Natural killer cell (primary cell): ENCODE data around the gene IFITM1. TPM values are rescaled to one million over a fixed set of nuclear protein-coding genes. Genes with fewer than 3 reads are reported as not detected.

Experiments used
- ATAC-seq, 3 donors: fragments of 150-1000 bp in 2 of 3; fragments of 200-7000 bp in 1 of 3; cut with Tn5 transposase; 1 replicate in 1 of 3; 2 replicates in 2 of 3; pipeline ENCODE4 v1.10.0; 2021; ENCODE audit warnings: mild to moderate bottlenecking in 2 of 3, moderate library complexity in 2 of 3
- DNase-seq, 2 donors: peaks; one replicate each; pipeline versions ENCODE4 v3.0.0 to v3.0.0-alpha.2; 2013 to 2021; ENCODE audit warnings: mixed read lengths in 1 of 2
- H3K27ac ChIP-seq: one replicate; pipeline ENCODE4 v1.5.1; 2013; ENCODE audit warnings: mild to moderate bottlenecking, low read length
- H3K27me3 ChIP-seq: one replicate; pipeline ENCODE4 v1.6.1; 2013; ENCODE audit warnings: low read length; ENCODE audit not compliant: control insufficient read depth, insufficient read depth
- H3K36me3 ChIP-seq: one replicate; pipeline ENCODE4 v1.6.1; 2013; ENCODE audit warnings: low read length; ENCODE audit not compliant: control insufficient read depth, insufficient read depth
- H3K4me1 ChIP-seq: one replicate; pipeline ENCODE4 v1.6.1; 2013; ENCODE audit warnings: low read length; ENCODE audit not compliant: control insufficient read depth, insufficient read depth
- H3K4me3 ChIP-seq: one replicate; pipeline ENCODE4 v1.5.1; 2013; ENCODE audit warnings: low read length
- H3K9me3 ChIP-seq: one replicate; pipeline ENCODE4 v1.6.1; 2013; ENCODE audit warnings: low read length; ENCODE audit not compliant: control insufficient read depth, insufficient read depth
- H3K27ac Mint-ChIP-seq, 2 donors: one replicate each; pipeline ENCODE4 v1.8.0; 2022; ENCODE audit warnings: mild to moderate bottlenecking in 2 of 2, mixed read lengths in 2 of 2, moderate library complexity in 1 of 2
- H3K27me3 Mint-ChIP-seq, 2 donors: one replicate each; pipeline ENCODE4 v1.8.0; 2022; ENCODE audit warnings: low read depth in 2 of 2, mixed read lengths in 2 of 2
- H3K36me3 Mint-ChIP-seq: one replicate; pipeline ENCODE4 v1.8.0; 2022; ENCODE audit warnings: mixed read lengths
- H3K4me1 Mint-ChIP-seq, 2 donors: one replicate each; pipeline ENCODE4 v1.8.0; 2022; ENCODE audit warnings: mixed read lengths in 2 of 2
- H3K4me3 Mint-ChIP-seq: one replicate; pipeline ENCODE4 v1.8.0; 2022; ENCODE audit warnings: mild to moderate bottlenecking, moderate library complexity, mixed read lengths
- H3K9me3 Mint-ChIP-seq, 2 donors: one replicate each; pipeline ENCODE4 v1.8.0; 2022; ENCODE audit warnings: mixed read lengths in 2 of 2
- CTCF ChIP-seq: fragments of 200-600 bp; IDR thresholded peaks from one replicate; pipeline ENCODE4 v1.8.0; 2022; ENCODE audit warnings: antibody characterized with exemption
- WGBS: methylation state at CpG from one replicate; pipeline ENCODE4 v1.1.7; 2013; ENCODE audit warnings: missing lambda C conversion rate; ENCODE audit not compliant: insufficient coverage; 5-methylcytosine and 5-hydroxymethylcytosine counted together
- intact Hi-C: fragments of 100-400 bp; cut with micrococcal nuclease; formaldehyde crosslinking; loops from one replicate; pipeline ENCODE4 v1.14.2; 2022
- total RNA-seq, 4 donors: library from RNA; stranded (reverse); fragments of 120-200 nt in 1 of 4; gene quantifications; one replicate each; pipeline versions ENCODE4 v1.2.3 to v1.2.4, GENCODE V29; 2013 to 2022

IFITM1 gene
- total RNA-seq, 3 donors from 2014 or later (not counting 1 experiment from before 2014, with no cell fraction given): 540 to 809 (median 710) TPM

DNA sequence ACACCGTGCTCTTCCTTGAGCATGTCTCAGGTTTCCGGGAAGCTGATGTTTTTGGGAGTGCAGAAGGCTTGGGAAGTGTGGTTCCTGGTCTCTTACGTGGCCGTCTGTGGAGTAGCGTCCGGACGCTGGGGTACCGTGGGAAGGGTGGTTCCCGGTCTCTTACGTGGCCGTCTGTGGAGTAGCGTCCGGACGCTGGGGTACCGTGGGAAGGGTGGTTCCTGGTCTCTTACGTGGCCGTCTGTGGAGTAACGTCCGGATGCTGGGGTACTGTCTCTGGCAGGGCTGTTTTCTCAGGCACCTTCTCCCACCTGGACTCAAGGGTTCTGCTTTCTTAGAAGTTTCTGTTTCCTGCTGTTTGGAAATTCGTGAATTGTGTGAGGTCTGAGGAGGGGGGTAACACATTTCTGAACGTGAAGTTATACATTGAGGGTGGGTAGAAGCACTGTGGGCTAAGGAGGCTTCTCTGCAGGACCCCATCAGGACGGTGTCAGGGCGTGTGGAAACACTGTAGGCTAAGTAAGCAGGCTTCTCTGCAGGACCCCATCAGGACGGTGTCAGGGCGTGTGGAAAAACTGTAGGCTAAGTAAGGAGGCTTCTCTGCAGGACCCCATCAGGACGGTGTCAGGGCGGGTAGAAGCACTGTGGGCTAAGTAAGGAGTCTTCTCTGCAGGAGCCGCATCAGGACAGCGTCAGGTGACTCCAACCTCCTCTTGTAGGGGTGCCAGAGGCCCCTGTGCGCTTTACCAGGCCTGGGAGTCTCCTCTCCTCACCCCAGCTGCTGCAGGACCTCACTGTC, 12.2 kb downstream of the IFITM1 start:
- no peak overlapping the region for H3K4me3 ChIP-seq

GRCh38 chr11:326592-326841, 12.7 kb downstream of the IFITM1 start:
- peaks cover 68% of the 10 kb centered on the region for H3K4me1 ChIP-seq
- no peaks in the 10 kb centered on the region for H3K9me3 ChIP-seq
- H3K27ac ChIP-seq: peak overlapping the region; percentile 89
- Mint-ChIP-seq H3K36me3 (no peaks in the 10 kb centered on the region), H3K4me1 (peaks cover 52 to 64% of the 10 kb centered on the region in 2 donors), H3K4me3 (peak overlapping the region; percentile 59), H3K27ac (peak overlapping the region; percentile 78 to 94), H3K27me3 (no peaks in the 10 kb centered on the region), H3K9me3 (no peaks in the 10 kb centered on the region)
- ATAC-seq (peak in 1 of 3 donors; percentile 1), DNase-seq (no peak)
- H3K4me3 ChIP-seq: peak overlapping the region; percentile 6
- H3K36me3 ChIP-seq: no peaks in the 10 kb centered on the region
- no peak for TF ChIP-seq CTCF
- 42% methylated on average over 6 of the region's 6 CpGs for WGBS
- intact Hi-C loops: loop anchor here (2.0 kb wide), 1 partner anchor 14 kb away; no protein-coding TSS in a partner anchor
- H3K27me3 ChIP-seq: no peaks in the 10 kb centered on the region

More for the DNA sequence above, 12.2 kb downstream of the IFITM1 start:
- no peaks in the 10 kb centered on the region for H3K9me3 ChIP-seq
- H3K27me3 ChIP-seq: no peaks in the 10 kb centered on the region
- intact Hi-C loops: loop anchor here (2.0 kb wide), 1 partner anchor 13 kb away; no protein-coding TSS in a partner anchor
- H3K4me1 ChIP-seq: peaks cover 64% of the 10 kb centered on the region
- Mint-ChIP-seq H3K27me3 (no peaks in the 10 kb centered on the region), H3K27ac (peak overlapping the region; percentile 78 to 94), H3K36me3 (no peaks in the 10 kb centered on the region), H3K4me3 (peak overlapping the region; percentile 59), H3K9me3 (no peaks in the 10 kb centered on the region), H3K4me1 (peaks cover 48 to 61% of the 10 kb centered on the region in 2 donors)
- ATAC-seq (no peak), DNase-seq (peak in 1 of 2 donors; percentile 31)
- TF ChIP-seq CTCF: no peak
- 85% methylated on average over 30 of the region's 30 CpGs for WGBS
- H3K27ac ChIP-seq: peak overlapping the region; percentile 89
- H3K36me3 ChIP-seq: no peaks in the 10 kb centered on the region

DNA sequence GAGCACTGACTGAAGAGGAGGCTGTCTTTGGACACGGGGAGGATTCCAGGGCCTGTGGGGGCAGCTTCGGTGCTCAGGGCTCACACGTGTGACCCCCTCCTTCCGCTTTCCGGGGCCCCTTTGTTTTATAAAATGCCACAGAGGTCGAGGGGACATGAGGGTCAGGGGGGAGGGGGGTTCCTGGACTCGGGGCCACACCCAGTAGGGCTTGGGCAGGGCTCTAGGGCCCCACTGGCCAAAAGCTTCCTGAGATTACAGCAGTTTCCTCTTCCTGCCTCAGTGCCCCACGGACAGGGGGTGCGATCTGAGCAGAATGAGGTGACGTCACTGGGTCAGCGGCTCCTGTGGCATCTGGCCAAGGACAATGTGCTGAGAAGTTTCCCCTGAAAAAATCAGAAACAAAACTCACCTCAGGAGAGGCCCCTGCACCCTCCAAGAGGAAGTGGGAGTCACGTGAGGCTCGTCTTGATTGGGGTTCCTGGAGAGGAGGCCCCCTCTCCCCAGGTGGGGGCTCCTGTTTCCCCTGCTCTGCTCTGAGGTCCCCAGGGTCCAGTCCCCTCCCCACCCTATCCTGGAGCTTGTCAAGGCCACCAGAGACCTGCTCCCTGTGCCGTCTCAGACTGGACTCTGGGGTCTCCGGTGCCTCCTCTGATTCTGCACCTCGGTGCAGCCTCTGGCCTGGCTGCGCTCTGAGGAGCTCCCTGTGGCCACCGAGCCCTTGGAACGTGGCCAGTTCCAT, 13.2 kb downstream of the IFITM1 start:
- Histone ChIP-seq H3K27ac (peak overlapping the region; percentile 89), H3K27me3 (no peaks in the 10 kb centered on the region), H3K4me1 (peaks cover 73% of the 10 kb centered on the region), H3K36me3 (no peaks in the 10 kb centered on the region), H3K9me3 (no peaks in the 10 kb centered on the region), H3K4me3 (peak overlapping the region; percentile 6)
- 7% methylated on average over 19 of the region's 19 CpGs for WGBS
- Mint-ChIP-seq H3K27ac (peak overlapping the region; percentile 78 to 94), H3K4me3 (peak overlapping the region; percentile 67), H3K9me3 (no peaks in the 10 kb centered on the region), H3K36me3 (no peaks in the 10 kb centered on the region), H3K27me3 (no peaks in the 10 kb centered on the region), H3K4me1 (peaks cover 57 to 69% of the 10 kb centered on the region in 2 donors)
- peak in 1 of 2 donors; percentile 89 for DNase-seq
- intact Hi-C loops: loop anchor here (2.0 kb wide), 1 partner anchor 14 kb away; no protein-coding TSS in a partner anchor
- no peak for TF ChIP-seq CTCF
- ATAC-seq: peak; percentile 51 to 75 (median 56)
